ENCODE results near the gene NOS3.

Gene NOS3

GRCh38 chr7:150990416-150991186, at the start of gene NOS3:
Gene NOS3 (plus strand): TSS chr7:150991017. CDS start chr7:150993804, 2,787 bp downstream.
- no peak for DNase-seq

- no peak for DNase-seq
These were observed 49.3 kb upstream of the NOS3 start for GRCh38 chr7:150941351-150942000.

DNA sequence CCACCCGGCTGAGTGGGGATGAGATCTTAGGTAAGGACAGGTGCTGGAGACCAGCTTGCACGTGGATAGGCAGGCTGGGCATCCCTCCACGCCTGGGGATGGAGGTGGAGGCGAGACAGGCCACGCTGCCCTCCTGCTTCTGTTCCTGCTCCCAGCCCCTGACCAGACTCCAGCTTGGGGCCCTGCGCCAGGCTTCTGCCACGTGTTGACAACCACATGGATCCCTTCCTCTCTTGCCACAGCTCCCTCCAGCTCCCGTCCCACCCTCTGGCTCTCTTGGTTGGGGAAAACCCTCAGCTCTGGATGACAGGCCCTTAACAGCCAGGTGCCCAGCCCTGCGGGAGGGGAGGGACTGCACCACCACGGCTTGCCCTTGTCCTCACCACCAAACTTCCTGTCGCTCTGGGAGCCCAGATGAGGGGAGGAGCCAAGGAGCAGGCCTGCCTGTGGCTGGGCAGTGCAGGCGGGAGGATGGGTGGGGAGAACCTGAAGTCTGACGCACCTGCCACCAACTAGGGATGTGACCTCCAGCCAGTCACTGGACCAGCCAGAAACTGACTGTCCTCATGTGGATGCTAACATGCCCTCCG, 48.7 kb upstream of the NOS3 start:
- DNase-seq, result peak; percentile 62

GRCh38 chr7:150942591-150943452, 48.0 kb upstream of the NOS3 start:
- DNase-seq, result no peak

GRCh38 chr7:150943453-150943814, 47.4 kb upstream of the NOS3 start:
- DNase-seq, result no peak

- no peak for DNase-seq
These were observed 46.5 kb upstream of the NOS3 start for GRCh38 chr7:150944066-150945042.

GRCh38 chr7:150945171-150945852, 45.5 kb upstream of the NOS3 start:
- DNase-seq, result no peak

GRCh38 chr7:150945853-150946420, 44.9 kb upstream of the NOS3 start:
- no peak for DNase-seq

- no peak for DNase-seq
These were observed 44.2 kb upstream of the NOS3 start for GRCh38 chr7:150946421-150947240.

- DNase-seq, result no peak
These were observed 43.5 kb upstream of the NOS3 start for GRCh38 chr7:150947241-150947745.

GRCh38 chr7:150947761-150948651, 42.8 kb upstream of the NOS3 start:
- DNase-seq, result no peak

- no peak for DNase-seq
These were observed 42.0 kb upstream of the NOS3 start for GRCh38 chr7:150948791-150949251.

DNA sequence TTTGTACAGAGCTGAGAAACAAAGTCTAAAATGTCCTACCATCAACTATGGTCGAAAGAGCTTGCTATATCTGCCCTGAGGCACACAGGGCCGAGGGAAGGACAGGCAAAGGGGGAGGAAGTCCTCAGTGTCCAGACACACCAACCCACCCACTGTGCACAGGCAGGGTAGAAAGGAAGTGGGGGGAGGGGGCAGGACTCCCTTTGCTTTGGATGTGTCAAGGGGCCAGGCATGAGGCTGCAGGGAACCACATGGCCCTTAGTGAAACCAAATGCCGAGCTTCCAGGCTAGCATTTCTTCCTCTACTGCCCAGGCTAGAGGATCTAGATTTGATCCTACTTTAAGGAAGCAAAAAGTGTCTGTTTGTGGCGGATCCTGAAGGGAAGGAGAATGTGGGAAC, 41.3 kb upstream of the NOS3 start:
- DNase-seq, result no peak

- DNase-seq, result no peak
These were observed 40.8 kb upstream of the NOS3 start for GRCh38 chr7:150949971-150950491.

DNA sequence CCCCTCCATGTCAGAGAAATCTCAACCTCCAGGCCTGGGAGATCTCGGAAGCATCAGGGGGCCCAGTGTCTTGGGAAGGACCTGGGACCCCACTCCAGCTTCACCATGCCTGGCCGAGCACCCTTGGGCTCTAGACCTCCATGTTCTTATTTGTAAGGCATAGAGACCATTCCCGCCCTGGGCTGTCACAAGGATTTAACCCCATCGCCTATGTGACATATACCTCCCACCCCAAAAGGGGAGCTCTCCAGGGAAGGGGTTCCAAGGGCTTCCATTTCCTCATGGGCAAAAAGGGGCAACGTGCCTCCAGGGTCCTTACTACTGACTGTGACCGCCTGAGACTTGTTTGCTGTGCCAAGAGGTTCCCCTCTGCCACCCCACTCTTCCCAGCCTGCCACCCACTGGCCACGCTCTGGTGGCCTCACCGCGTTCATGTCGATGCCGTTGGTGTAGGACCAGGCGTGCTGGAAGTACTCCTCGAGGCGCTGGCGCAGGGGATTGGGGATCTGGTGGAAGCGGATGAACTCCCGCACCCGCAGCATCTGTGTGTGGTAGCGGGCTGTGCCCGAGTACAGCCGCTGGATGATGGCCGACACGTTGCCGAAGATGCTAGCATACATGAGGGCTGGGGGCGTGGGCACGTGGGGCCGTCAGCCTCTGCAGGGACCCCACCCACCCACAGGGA, 40.2 kb upstream of the NOS3 start:
- DNase-seq, result no peak

DNA sequence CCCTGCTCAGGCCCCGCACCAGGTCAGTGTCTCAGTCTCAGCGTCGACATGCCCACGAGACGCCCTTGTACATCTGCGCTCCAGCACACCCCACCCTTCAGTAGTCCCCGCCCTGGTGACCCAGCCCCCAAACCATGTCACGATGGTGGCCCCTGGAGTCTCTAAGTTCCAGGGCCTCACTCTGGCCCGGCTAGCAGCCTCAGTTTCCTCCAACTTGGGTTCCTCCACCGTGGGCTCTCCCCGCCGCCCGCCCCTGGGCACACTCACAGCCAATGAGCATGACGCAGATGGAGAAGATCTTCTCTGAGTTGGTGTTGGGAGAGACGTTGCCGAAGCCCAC, 39.7 kb upstream of the NOS3 start:
- DNase-seq, result no peak

DNA sequence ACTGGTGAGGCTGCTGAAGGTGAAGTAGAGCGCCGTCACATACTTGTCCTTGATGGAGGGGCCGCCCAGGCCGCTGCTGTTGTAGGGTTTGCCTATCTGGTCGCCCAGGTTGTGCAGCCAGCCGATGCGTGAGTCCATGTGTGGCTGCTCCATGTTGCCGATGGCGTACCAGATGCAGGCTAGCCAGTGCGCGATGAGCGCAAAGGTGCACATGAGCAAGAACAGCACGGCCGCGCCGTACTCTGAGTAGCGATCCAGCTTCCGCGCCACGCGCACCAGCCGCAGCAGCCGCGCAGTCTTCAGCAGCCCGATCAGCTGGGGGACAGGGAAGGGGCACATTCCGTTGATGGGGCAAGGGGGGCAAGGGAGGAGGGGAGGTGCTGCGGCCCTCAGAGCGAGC, 39.3 kb upstream of the NOS3 start:
- DNase-seq, result no peak
